ENCODE results near the gene CPNE4. TPM values are rescaled to one million over a fixed set of nuclear protein-coding genes. Genes with fewer than 3 reads are reported as not detected.

Gene CPNE4
- total RNA-seq, 1 experiment from 2014 or later: 0.41 TPM

GRCh38 chr3:131819381-131820055 lies 215.3 kb downstream of the CPNE4 start:
- Histone ChIP-seq H3K4me3 (ENCODE audit: low read depth, low read length) (no peak overlapping the region), H3K4me1 (no peaks in the 10 kb centered on the region), H3K27me3 (replicated peaks; ENCODE audit: control insufficient read depth, insufficient read depth, low read length) (no peaks in the 10 kb centered on the region), H3K36me3 (ENCODE audit: control insufficient read depth, insufficient read depth, low read length) (no peaks in the 10 kb centered on the region), H3K9me3 (no peaks in the 10 kb centered on the region)
- intact Hi-C loops (cut with micrococcal nuclease; ENCODE audit: unreplicated experiment): no loop called here
- Mint-ChIP-seq H3K36me3 (ENCODE audit: insufficient read depth, unreplicated experiment) (no peaks in the 10 kb centered on the region), H3K27ac (ENCODE audit: unreplicated experiment) (no peak overlapping the region), H3K4me1 (ENCODE audit: low read depth, unreplicated experiment) (no peaks in the 10 kb centered on the region), H3K9me3 (ENCODE audit: unreplicated experiment) (no peaks in the 10 kb centered on the region), H3K27me3 (ENCODE audit: insufficient read depth, unreplicated experiment) (peaks cover 1% of the 10 kb centered on the region), H3K4me3 (ENCODE audit: unreplicated experiment) (no peak overlapping the region)
- ChIA-PET POLR2A (no interaction called here), CTCF (no interaction called here)
- DNase-seq: no peak
- TF ChIP-seq CTCF (IDR thresholded peaks at IDR 0.05; ENCODE audit: insufficient read depth in 1 of 2, low read depth in 1 of 2, low read length in 1 of 2, severe bottlenecking in 1 of 2, unreplicated experiment in 1 of 2): no peak
- no TSS peak for BruUV-seq (replicated peaks)

- no peak overlapping the region for H3K4me3 ChIP-seq (ENCODE audit: low read depth, low read length)
- Mint-ChIP-seq H3K27me3 (ENCODE audit: insufficient read depth, unreplicated experiment) (peaks cover 8% of the 10 kb centered on the region), H3K9me3 (ENCODE audit: unreplicated experiment) (no peaks in the 10 kb centered on the region), H3K36me3 (ENCODE audit: insufficient read depth, unreplicated experiment) (no peaks in the 10 kb centered on the region), H3K4me3 (ENCODE audit: unreplicated experiment) (no peak overlapping the region), H3K4me1 (ENCODE audit: low read depth, unreplicated experiment) (no peaks in the 10 kb centered on the region), H3K27ac (ENCODE audit: unreplicated experiment) (no peak overlapping the region)
- no peak for DNase-seq
- no peaks in the 10 kb centered on the region for H3K9me3 ChIP-seq
- H3K36me3 ChIP-seq (ENCODE audit: control insufficient read depth, insufficient read depth, low read length): no peaks in the 10 kb centered on the region
- BruUV-seq (replicated peaks): no TSS peak
- ChIA-PET POLR2A (no interaction called here), CTCF (no interaction called here)
- H3K27me3 ChIP-seq (replicated peaks; ENCODE audit: control insufficient read depth, insufficient read depth, low read length): no peaks in the 10 kb centered on the region
- no peak for TF ChIP-seq CTCF (IDR thresholded peaks at IDR 0.05; ENCODE audit: insufficient read depth in 1 of 2, low read depth in 1 of 2, low read length in 1 of 2, severe bottlenecking in 1 of 2, unreplicated experiment in 1 of 2)
- H3K4me1 ChIP-seq: no peaks in the 10 kb centered on the region
- intact Hi-C loops (cut with micrococcal nuclease; ENCODE audit: unreplicated experiment): no loop called here
Measured at GRCh38 chr3:131812433-131812832, 222.4 kb downstream of the CPNE4 start.

GRCh38 chr3:131811481-131811880 lies 223.3 kb downstream of the CPNE4 start:
- Mint-ChIP-seq H3K36me3 (ENCODE audit: insufficient read depth, unreplicated experiment) (no peaks in the 10 kb centered on the region), H3K27me3 (ENCODE audit: insufficient read depth, unreplicated experiment) (peaks cover 8% of the 10 kb centered on the region), H3K4me1 (ENCODE audit: low read depth, unreplicated experiment) (no peaks in the 10 kb centered on the region), H3K27ac (ENCODE audit: unreplicated experiment) (no peak overlapping the region), H3K9me3 (ENCODE audit: unreplicated experiment) (no peaks in the 10 kb centered on the region), H3K4me3 (ENCODE audit: unreplicated experiment) (no peak overlapping the region)
- Histone ChIP-seq H3K9me3 (no peaks in the 10 kb centered on the region), H3K4me1 (no peaks in the 10 kb centered on the region), H3K36me3 (ENCODE audit: control insufficient read depth, insufficient read depth, low read length) (no peaks in the 10 kb centered on the region), H3K27me3 (replicated peaks; ENCODE audit: control insufficient read depth, insufficient read depth, low read length) (no peaks in the 10 kb centered on the region), H3K4me3 (ENCODE audit: low read depth, low read length) (no peak overlapping the region)
- intact Hi-C loops (cut with micrococcal nuclease; ENCODE audit: unreplicated experiment): no loop called here
- DNase-seq: no peak
- ChIA-PET CTCF (no interaction called here), POLR2A (no interaction called here)
- no peak for TF ChIP-seq CTCF (IDR thresholded peaks at IDR 0.05; ENCODE audit: insufficient read depth in 1 of 2, low read depth in 1 of 2, low read length in 1 of 2, severe bottlenecking in 1 of 2, unreplicated experiment in 1 of 2)
- no TSS peak for BruUV-seq (replicated peaks)
